Hematopoietic multipotent progenitor cell treated with erythropoietin and hydrocortisone succinate and interleukin-3 and kit ligand, for 15 days (in vitro differentiated cells): ENCODE results near the gene SPATA9.

Experiments
- DNase-seq: peaks from one replicate; pipeline ENCODE4 v3.0.0-alpha.2; 2015; ENCODE audit warnings: low spot score

The SPATA9 gene

DNA sequence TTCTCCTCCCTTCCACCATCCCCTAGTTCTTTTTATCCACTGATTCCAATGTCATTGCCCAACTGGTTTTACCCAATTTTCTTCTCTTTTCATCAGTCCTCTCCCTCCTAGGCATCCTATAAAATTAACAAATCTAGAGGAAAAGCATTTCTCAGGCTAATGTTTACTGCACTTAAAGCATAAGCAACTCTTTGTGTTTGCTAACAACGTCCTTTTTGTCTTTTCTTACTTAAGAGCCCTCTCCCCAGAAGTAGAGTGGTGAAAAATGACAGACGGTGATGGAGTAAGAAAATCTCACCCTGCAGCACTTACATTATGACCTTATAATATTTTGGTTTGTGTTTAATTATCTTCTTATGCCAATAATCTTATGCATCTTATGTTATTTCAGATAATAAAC, 1.6 kb upstream of the SPATA9 start:
- no peak for DNase-seq

DNA sequence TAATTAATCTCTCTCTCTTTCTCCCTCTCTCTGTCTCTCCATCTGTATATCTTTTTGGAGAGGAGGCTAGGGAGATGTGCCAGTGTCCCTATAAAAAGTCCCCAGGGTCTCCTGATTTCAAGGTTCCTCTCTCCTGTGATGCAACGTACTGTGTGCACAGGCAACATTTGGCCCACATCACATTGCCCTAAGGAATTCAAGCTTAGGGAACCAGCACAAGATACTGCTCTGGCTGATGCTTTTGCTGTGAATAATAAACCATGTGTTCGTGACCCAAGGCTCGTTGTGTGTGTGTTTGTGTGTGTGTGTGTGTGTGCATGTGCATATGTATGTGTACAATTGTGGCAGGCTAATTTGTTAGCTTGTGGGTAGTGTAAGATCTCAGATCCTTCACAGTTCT, 9.7 kb downstream of the SPATA9 start:
- no peak for DNase-seq

- no peak for DNase-seq
Measured at GRCh38 chr5:95672641-95673040, 10.2 kb downstream of the SPATA9 start.

- DNase-seq, result no peak
Measured at GRCh38 chr5:95671826-95672225, 11.0 kb downstream of the SPATA9 start.

DNA sequence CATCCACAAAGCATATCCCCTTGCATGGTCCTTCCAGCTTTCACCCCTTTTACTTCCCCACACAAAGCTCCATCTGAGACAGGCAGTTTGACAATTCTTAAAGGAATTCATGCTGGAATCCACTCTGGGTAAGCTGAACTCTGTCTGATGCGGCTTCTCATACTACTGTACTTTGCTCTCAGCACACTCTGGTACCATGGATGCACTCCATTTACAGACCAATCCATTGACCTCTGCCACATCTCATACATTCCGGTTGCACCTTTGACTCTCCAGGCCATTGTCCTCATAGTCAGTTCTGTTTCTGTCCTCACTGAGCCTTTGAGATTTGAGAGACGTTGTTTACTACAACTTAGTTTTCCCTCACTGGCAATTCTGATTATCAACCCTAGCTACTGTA, 12.2 kb downstream of the SPATA9 start:
- no peak for DNase-seq

GRCh38 chr5:95669985-95670384, 12.8 kb downstream of the SPATA9 start:
- no peak for DNase-seq

DNA sequence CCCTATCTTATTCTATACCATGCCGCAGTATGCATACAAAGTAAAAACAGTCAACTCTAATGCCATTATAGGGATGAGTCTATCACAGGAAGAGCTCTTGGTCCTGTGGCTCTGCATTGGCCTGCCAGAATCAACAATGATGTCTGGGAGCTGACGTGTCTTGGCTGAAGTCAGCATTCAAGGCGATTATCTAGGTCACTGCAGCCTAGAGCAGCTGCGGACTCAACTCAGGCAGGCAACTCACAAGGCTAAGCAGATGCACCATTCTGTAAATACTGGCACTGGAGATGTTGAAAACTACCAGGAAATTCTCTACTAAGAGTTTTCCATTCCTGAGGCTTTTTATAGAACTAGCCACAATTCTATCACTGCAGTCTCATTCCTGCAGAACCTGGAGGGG, 13.3 kb downstream of the SPATA9 start:
- DNase-seq, result no peak

GRCh38 chr5:95668728-95669127, 14.1 kb downstream of the SPATA9 start:
- no peak for DNase-seq

- no peak for DNase-seq
Measured at GRCh38 chr5:95668216-95668615, 14.6 kb downstream of the SPATA9 start.

DNA sequence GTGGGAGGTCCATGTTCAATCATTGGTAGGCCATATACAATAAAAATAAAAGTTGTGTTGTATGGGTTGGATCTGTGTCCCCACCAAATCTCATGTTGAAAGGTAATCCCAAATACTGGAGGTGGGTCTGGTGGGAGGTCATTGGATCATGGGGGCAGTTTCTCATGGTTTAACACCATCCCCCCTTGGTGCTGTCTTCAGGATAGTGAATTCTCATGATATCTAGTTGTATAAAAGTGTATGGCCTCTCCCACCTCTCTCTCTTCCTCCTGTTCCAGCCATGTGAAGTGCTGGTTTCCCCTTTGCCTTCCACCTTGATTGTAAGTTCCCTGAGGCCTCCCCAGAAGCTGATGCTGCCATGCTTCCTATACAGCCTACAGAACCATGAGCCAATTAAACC, 15.1 kb downstream of the SPATA9 start:
- DNase-seq, result no peak

- DNase-seq, result no peak
Measured at GRCh38 chr5:95667061-95667618, 15.7 kb downstream of the SPATA9 start.

GRCh38 chr5:95664204-95664786, 18.5 kb downstream of the SPATA9 start:
- peak; percentile 76 for DNase-seq

DNA sequence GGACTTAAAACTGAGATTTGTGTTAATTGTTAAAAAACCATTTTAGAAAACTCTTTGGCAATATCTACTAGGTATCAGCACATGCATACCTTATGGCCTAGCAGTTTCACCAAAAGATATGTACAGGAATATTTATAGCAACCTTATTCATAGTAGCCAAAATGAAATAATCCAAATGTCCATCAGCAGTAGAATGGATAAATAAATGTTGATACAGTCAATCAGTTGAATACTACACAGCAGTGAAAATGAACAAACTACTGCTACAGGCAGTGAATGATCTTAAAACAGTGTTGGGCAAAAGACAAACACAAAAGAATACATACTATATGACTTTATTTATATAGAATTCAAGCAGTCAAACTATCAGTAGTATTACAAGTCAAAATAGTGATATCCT, 19.8 kb downstream of the SPATA9 start:
- no peak for DNase-seq

DNA sequence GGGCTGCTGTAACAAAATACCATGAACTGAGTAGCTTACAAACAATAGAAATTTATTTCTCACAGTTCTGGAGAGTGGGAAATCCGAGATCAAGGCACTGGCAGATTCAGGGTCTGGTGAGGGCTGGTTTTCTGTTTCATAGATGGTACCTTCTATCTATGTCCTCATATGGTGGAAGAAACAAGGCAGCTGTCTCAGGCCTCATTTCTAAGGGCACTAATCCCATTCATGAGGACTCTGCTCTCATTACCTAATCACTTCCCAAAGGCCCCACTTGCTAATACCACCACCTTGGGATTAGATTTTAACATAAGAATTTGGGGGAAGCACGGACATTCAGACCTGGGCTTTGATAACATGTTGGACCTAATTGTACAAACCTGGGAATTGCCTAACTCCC, 22.7 kb downstream of the SPATA9 start:
- DNase-seq, result no peak

DNA sequence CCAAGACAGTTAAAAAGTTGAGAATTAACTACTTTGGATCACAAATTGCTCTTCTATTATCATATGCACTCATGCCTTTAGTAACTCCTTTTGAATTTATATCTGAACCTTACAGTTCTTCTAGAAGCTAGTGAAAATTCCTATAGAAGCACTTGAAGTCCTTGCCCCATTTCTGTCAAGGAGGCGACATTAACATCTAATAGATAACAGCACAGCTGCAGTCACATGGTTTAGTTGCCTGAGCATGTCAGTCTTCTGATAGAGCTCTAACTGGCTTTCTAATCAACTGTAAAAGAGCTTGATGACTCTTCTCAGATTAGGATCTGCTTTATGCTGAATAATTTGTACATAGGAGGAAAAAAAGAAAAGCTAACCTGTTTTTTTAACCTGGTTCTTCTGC, 27.2 kb downstream of the SPATA9 start:
- DNase-seq, result peak; percentile 73

DNA sequence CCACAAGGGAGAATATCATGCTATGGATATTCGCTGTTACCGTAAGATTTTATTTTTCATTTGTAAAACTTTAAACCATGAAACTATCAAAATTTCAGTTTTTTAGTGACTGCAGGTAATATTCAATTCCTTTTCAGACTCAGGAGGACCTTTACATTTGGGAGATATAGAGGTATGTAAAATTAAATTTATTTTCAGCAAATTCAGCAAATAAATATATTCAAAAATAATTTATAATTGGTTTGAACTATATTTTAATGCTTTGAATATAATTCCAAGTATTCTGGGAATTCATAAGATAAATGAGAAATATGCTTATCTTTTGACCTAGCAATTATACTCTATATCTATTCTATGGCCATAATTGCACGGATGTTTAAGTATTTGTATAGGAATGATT, 28.6 kb downstream of the SPATA9 start:
- DNase-seq, result no peak

- no peak for DNase-seq
Measured at GRCh38 chr5:95652849-95653248, 29.9 kb downstream of the SPATA9 start.

- peak; percentile 50 for DNase-seq
Measured at GRCh38 chr5:95649842-95650620, 32.8 kb downstream of the SPATA9 start.

- DNase-seq, result peak; percentile 51
Measured at GRCh38 chr5:95649274-95649673, 33.5 kb downstream of the SPATA9 start.

GRCh38 chr5:95647886-95648860, 34.6 kb downstream of the SPATA9 start:
- peak; percentile 93 for DNase-seq

DNA sequence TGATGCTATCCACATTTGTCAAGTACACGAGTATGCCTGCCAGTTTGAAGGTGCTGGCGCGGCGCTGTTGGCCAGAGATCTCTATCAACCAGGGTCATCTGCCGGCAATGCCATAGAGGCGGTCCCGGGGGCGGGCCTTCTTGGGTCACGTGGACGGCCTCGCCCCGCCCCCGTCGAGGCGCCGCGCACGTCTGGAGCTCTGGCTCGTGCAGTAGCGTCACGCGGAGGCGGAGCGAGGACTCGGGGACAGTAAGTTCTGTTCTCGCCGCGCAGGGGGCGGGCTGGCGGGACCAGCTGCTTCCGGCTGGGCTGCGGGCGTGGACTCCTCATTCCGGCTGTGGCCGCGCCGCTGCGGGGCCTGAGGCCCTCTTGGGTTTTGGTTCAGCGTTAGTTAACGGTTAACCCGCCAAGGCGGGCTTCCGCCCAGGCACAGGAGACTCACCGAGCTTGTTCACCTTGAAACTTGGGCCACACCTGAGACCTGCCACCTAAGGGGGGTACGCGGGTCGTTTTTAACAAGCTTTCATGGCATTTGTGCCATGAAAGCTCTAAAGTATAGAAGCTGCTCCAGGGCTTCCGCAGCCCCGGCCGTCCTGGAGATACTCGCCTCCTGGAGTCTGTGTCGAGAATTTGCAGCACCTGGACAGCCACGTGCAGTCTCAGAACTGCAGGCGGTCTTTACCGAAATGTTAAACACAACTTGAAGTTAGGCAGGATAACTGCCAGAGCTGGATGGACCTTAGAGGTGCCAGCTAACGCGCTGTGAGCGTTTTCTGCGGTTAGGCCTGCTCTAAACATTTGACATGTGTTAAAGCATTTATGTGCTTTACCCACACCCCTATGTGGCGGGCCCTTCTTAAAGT, 36.0 kb downstream of the SPATA9 start, which contains the start of gene RFESD:
Gene RFESD, plus strand, starts transcription at position 209 of the 863 bp plus-strand sequence. CDS start 5,495 bp downstream, outside the sequence.
- peak; percentile 98 for DNase-seq
